HTERT RPE-1 (cell line): ENCODE data around the gene NOC2L.

Experiments
- in situ Hi-C: fragments of 300-500 bp; cut with MboI; formaldehyde crosslinking; loops from 4 replicates; pipeline ENCODE4 v1.14.3; 2020; ENCODE audit warnings: low sequenced_read_pairs

The NOC2L gene

DNA sequence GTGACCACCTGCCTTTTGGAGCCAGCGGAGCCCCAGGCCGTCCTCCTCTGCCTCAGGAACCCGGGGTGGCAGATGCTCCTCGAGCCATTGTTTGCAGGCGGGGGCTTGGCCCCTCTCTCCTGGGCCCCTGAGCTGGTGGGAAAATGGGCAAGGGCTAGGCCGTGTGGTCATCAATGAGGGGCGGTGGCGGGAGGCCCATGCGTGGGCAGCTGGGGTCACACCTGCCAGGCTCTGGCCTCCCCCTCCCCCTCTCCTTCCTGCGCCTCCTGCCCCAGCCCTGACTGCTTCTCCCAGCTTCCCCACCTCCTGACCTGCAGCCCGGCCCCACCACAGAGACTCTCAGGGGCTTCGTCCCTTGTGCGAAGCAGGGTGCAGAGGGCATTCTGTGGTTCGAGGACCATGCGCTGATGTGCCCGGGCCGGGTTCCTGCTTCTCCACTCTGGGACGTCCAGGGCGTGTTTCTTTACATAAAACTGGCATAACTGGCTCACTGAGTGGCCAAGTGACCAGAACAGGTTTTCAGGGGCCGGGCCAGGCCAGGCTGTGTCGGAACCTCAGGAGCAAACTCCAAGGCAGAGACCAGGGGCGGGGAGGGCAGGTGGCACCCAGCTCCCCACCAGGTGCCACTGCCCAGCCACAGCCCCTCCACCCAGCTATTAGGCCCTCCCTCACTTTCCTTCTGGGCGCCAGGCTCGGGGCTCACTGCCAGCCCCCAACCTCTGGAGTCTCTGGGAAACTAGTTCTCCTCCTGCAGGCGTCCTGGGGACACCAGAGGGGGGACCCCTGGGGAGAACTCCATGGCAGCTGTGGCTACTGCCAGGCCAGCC is 26.1 kb downstream of the NOC2L start:
- in situ Hi-C loops: no loop called here

DNA sequence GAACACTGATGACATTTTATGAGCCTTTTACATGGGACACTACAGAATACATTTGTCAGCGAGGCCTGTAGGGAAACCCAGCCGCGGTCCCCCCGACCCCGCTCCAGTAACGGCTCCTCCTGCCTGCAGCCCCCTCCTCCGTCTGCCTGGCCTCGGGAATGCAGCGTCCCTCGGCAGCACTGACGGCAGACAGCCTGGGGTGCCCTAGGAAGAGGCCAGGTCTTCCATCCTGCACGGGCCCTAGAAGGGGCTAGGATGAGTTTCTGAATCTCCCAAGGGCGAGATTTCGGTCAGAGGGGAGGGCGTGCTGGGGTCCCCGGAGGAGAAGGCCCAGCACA is 26.9 kb downstream of the NOC2L start:
- in situ Hi-C loops: no loop called here

DNA sequence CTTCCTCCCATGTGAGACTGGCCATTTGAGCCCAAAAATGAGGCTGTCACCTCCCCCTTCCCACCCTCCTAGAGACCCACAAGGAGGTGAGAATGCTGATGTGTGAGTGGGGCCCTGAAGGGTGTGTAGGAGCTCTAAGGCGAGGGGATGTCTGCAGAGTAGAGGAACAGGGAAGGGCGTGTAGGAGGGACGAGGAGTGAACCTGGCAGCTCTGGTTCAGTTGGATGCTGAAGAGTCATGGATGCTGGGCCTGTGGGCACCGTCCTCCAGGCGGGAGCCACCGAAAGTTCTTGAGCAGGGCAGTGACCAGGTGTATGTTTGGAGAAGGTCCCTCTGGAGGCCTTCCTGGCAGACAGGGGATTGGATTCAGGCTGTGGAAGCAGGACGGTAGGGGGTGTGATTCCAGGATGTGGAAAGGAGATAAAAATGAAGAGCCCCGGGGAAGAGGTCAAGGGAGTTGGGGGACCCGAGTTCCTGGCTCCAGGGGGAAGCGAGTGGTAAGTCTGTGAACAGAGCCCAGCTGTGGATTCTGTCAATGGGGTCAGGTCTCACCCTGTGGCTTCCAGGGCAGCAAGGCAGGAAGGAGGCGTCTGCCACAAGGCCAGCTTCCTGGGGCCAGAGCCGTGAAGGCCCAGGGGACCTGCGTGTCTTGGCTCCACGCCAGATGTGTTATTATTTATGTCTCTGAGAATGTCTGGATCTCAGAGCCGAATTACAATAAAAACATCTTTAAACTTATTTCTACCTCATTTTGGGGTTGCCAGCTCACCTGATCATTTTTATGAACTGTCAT is 27.5 kb downstream of the NOC2L start:
- in situ Hi-C loops: no loop called here

DNA sequence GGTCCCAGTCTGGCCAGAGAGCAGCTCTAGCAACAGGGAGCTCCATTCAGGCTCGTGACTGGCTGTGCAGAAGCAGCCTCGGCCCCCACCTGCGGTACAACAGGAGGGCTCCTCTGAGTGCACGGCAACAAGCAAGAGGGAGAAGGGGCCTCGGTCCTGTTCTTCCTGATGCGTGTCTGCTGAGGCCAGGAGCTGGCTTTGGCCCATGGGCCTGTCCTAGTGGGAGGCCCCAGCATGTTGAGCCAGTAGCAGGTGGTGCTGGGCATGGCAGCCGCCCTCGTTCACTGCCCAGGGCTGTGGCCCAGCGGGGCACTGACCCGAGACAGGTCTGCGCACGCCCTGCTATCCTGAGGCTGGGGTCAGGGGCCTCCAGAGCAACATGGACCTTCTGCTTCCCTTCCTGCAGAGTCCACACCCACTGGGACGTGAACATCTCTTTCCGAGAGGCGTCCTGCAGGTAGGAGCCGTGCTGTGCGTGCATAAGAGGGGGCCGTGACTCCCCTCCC is 28.4 kb downstream of the NOC2L start:
- in situ Hi-C loops: no loop called here

GRCh38 chr1:929712-930632 is 29.1 kb downstream of the NOC2L start:
- in situ Hi-C loops: no loop called here

- in situ Hi-C loops: no loop called here
Measured at GRCh38 chr1:928825-929661, 30.0 kb downstream of the NOC2L start.

DNA sequence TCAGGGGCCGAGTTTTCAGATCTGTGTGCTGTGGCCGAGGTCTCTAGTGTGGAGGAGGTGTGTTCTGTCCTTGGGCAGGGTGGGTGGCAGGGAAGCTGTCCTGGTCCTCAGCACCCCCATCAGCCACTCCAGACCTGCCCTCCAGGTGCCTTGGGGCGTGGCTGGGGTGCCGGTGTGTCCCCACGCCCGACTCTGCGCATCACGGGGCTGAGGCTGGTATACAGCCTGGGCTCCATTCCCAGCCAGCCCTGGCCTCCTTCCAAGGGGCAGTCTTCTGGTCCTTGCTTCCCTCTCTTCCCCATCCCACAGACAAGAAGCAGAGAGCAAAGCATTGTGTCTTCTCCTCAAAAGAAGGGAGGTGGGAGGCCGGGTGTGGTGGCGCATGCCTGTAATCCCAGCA is 31.3 kb downstream of the NOC2L start:
- in situ Hi-C loops: no loop called here

- in situ Hi-C loops: no loop called here
Measured at GRCh38 chr1:927234-927633, 31.8 kb downstream of the NOC2L start.

GRCh38 chr1:925561-926421 is 33.3 kb downstream of the NOC2L start:
- in situ Hi-C loops: no loop called here

DNA sequence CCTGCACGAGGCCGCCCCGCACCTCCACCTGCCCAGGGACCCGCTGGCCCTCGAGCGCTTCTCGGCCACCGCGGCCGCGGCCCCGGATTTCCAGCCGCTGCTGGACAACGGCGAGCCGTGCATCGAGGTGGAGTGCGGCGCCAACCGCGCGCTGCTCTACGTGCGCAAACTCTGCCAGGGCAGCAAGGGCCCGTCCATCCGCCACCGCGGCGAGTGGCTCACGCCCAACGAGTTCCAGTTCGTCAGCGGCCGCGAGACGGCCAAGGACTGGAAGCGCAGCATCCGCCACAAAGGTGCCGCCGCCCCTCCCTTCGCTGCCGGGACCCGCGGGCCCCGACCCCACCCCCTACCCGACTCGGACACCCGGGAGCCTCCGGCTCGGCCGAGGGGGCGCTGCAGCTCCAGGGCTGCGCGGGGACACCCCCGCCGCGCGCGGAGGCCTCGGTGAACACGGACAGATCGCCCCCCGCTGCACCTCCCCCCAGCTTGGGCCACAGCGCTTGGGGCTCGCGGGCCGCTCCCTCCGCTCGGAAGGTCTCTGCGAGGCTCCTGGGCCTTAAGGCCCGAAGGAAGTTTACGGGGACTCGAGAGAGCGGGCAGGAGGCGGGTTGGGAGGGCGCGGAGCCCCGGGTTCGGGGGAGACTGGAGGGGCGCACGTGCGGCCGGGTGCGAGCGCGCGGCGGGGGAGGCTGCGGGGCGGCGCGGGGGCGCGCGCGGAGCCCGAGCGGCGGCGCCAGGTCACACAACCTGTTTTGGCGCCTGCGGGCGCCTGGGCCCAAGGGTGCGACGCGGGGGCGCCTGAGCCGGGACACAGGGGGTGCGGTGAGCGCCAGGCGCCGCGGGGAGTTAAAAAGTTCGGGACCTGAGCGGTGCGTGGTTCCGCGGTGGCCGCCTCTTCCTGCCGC is 34.1 kb downstream of the NOC2L start:
- in situ Hi-C loops: no loop called here

DNA sequence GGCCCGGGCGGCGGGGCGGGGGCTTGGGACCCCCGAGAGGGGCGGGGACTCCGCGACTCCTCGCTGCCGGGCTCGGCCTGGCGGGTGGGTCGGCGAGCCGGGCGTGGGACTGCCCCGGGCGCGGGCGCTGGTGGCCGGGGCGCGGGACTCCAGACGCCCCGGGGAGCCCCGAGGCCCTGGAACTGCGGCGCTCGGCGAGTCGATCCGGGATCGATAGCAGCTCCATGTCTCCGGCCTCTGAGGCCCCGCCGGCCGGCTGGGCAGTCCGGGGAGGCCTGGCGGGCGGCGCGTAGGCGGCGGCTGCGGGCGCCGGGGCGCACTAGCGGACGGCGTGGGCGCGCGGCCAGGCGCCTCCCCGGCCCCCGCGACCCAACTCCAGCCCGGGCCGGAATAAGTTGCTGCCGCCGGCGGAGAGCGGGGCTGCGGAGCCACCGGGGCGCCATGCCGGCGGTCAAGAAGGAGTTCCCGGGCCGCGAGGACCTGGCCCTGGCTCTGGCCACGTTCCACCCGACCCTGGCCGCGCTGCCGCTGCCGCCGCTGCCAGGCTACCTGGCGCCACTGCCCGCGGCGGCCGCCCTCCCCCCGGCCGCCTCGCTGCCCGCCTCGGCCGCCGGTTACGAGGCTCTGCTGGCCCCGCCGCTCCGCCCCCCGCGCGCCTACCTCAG is 34.9 kb downstream of the NOC2L start:
- in situ Hi-C loops: no loop called here

- in situ Hi-C loops: no loop called here
Measured at GRCh38 chr1:923131-923990, 35.7 kb downstream of the NOC2L start, which contains the start of gene SAMD11. TSS of gene SAMD11 (plus strand) at chr1:923923. CDS start at chr1:924432, 509 bp downstream.

GRCh38 chr1:921011-921837 is 37.8 kb downstream of the NOC2L start:
- in situ Hi-C loops: no loop called here

DNA sequence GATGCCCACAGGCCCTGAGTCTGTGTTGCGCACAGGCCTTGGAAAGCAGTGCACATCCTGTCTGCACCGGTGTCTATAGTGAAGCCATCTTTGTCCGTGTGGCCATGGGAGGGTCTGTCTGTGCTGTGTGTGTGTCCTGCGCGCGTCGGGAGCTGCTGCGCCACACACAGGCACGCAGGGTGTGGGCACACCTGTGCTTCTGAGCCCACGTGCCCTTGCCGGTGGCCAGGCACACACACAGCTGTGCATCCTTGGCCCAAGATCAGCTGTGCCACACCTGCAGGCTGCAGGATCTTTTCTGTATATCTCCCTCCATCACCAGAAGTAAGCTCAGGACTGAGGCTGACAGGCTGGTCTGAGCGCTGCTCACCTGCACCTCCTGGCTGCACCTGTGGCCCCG is 38.5 kb downstream of the NOC2L start:
- in situ Hi-C loops: no loop called here

GRCh38 chr1:920010-920409 is 39.0 kb downstream of the NOC2L start:
- in situ Hi-C loops: no loop called here
